Omental fat pad (tissue), 4 donors: Measurements from ENCODE around the gene DNAJC25. TPM values are rescaled to one million over a fixed set of nuclear protein-coding genes. Genes with fewer than 3 reads are reported as not detected.

Source experiments
- ATAC-seq: fragments of 150-250 bp; one replicate; pipeline ENCODE4 v1.9.1; 2016; ENCODE audit warnings: mild to moderate bottlenecking, moderate library complexity; ENCODE audit not compliant: low FRiP score
- DNase-seq: peaks from one replicate; pipeline ENCODE4 v3.0.0-alpha.2; 2019; ENCODE audit warnings: low spot score
- CTCF ChIP-seq, 3 donors: fragments of 450-650 bp; IDR thresholded peaks; one replicate each; pipeline ENCODE4 v1.5.1; 2016 to 2017; ENCODE audit warnings: antibody characterized with exemption in 3 of 3, mild to moderate bottlenecking in 3 of 3, moderate library complexity in 2 of 3
- total RNA-seq, 4 donors: library from RNA; depleted of rRNA; stranded (reverse); fragments of >200 nt; gene quantifications; one replicate each; pipeline ENCODE4 v1.1.0, GENCODE V29; 2016

Gene DNAJC25
- total RNA-seq, 4 donors from 2014 or later: 10.4 to 15.1 (median 14.0) TPM

DNA sequence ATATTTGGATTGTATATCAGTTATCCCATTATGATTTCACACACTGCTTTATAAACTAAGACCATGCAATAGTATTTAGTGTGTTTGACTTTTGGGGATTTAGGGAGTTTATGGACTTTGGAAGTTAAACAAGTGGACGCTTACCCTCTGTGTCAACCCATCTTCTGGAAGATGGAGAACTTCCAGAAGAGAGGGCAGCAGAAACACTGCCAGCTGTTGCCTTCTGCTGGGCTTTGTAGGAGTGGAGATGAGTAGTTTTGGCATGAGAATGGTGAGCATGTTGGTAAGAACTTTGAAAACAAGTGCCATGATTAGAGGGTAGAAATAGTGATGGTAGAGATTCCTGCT is 2.2 kb downstream of the DNAJC25 start:
- no peak for ATAC-seq
- no peak for DNase-seq
- no peak for TF ChIP-seq CTCF (IDR thresholded peaks at IDR 0.05)

GRCh38 chr9:111634860-111635259 is 3.7 kb downstream of the DNAJC25 start:
- DNase-seq (no peak), ATAC-seq (no peak)
- no peak for TF ChIP-seq CTCF (IDR thresholded peaks at IDR 0.05)

DNA sequence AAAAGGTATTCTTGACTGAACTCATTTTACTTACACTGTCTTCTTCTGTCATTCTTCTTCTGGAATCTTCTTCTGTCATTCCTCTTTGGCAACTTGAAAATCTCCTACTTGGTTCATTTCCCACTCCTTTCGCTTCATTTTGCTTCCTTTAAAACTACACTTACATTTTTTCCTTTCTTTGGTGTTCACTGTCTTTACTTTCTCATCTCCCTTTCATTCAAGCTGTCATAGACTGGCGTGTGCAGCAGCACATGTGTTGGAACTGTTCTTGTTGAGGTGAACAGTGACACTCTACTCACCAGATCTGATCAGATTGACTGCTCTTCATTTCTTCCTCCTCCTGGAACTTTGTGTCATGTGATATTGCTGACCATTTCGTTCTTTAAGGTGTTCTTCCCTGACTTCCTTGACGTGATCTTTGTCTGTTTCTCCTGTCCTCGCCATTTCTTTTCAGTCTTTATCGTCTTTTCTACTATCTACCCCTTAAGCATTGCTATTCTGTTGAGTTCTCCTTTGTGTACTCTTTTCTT is 6.4 kb downstream of the DNAJC25 start:
- TF ChIP-seq CTCF (IDR thresholded peaks at IDR 0.05): no peak
- DNase-seq (no peak), ATAC-seq (no peak)

DNA sequence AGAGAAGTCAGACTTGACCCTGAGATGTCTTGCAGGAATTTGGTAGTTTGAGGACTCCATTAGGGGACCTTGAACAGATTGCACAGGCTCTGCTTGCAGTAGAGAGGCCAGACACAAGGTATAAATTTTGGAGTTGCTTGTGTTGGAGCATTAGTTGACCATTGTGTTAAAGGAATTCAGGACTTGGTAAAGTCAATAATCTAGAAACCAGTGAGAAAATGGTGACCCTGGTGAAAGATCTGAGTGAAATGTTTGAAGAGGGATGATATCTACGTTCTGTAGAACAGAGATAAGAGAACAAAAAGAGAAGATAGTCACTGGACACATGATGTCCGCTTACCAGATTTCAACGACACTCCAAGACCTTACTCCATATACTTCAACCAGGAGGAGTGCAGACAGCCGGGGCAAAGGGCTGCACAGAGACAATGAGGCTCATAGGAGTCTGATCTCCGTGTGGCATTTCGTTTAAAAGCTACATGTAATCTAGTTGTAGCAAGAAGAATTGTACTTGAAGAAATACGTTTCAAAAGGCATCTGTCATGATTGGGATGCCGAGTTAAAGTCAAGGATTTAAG is 13.2 kb downstream of the DNAJC25 start:
- DNase-seq (no peak), ATAC-seq (no peak)
- no peak for TF ChIP-seq CTCF (IDR thresholded peaks at IDR 0.05)

DNA sequence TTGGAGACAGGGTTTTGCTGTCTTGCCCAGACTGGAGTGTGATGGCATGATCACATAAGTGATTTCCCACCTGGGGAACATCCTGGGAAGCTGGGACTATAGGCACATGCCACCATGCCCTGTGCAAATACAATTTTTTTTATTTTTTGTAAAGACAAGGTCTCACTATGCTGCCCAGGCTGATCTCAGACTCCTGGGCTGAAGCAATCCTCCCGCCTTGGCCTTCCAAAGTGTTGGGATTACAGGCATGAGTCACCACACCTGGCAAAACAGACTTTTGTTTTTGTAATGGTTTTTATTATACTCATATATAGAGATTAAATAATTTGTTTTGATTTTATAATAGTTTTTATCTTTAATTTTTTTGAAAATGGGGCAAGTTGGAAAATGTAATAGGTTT is 14.7 kb downstream of the DNAJC25 start:
- no peak for TF ChIP-seq CTCF (IDR thresholded peaks at IDR 0.05)

DNA sequence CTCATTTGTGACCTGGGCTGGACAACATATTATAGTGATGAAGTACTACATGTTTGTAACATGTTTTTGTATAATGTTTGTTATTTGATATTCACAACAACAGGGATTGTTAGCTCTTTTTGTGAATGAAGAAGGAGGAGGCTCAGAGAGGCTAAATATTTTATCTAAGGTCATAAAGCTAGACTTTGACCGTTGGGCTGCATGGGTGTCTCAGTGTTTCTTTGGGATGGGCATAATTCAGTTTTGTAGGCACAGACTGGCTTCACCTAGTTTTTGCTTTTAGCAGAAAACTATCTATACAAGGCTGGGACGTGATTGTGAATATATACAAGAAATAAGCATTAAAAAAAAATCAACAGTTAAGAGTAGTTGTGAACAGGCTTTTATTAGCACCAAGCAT is 15.3 kb downstream of the DNAJC25 start:
- no peak for TF ChIP-seq CTCF (IDR thresholded peaks at IDR 0.05)
- DNase-seq: no peak
- no peak for ATAC-seq

More for the DNA sequence above, 14.7 kb downstream of the DNAJC25 start:
- DNase-seq (no peak), ATAC-seq (no peak)

GRCh38 chr9:111648066-111648465 is 16.9 kb downstream of the DNAJC25 start:
- no peak for DNase-seq
- no peak for ATAC-seq
- no peak for TF ChIP-seq CTCF (IDR thresholded peaks at IDR 0.05)
